CD14-positive monocyte (primary cell): ENCODE results near the gene NECAB3. TPM values are rescaled to one million over a fixed set of nuclear protein-coding genes. Genes with fewer than 3 reads are reported as not detected.
A peak's percentile ranks its signal among the peaks of the same experiment; 100 is the strongest.

ENCODE experiments used
- DNase-seq, 3 donors: peaks; one replicate each; pipeline ENCODE4 v3.0.0-alpha.2; 2011 to 2022
- H2AFZ ChIP-seq: 2 replicates; pipeline ENCODE4 v1.6.0; 2012; ENCODE audit warnings: mild to moderate bottlenecking, low read depth, low read length, inconsistent platforms; ENCODE audit not compliant: insufficient read depth, poor library complexity, severe bottlenecking
- H3K27ac ChIP-seq, 2 donors: 1 replicate in 1 of 2; 2 replicates in 1 of 2; pipeline ENCODE4 v1.5.1; 2012 to 2013; ENCODE audit warnings: low read length in 2 of 2, control low read depth in 1 of 2, inconsistent platforms in 1 of 2, low read depth in 1 of 2, mild to moderate bottlenecking in 1 of 2
- H3K27me3 ChIP-seq, 2 donors: one replicate each; pipeline versions ENCODE4 v1.6.0 to v1.6.1; 2011 to 2013; ENCODE audit warnings: low read length in 2 of 2; ENCODE audit not compliant: control insufficient read depth in 2 of 2, insufficient read depth in 2 of 2
- H3K36me3 ChIP-seq, 2 donors: replicated peaks in 1 of 2; 1 replicate in 1 of 2; 2 replicates in 1 of 2; pipeline versions ENCODE4 v1.5.1 to v1.6.1; 2012 to 2013; ENCODE audit warnings: low read length in 2 of 2, control low read depth in 1 of 2, inconsistent platforms in 1 of 2, mild to moderate bottlenecking in 1 of 2; ENCODE audit not compliant: insufficient read depth in 2 of 2, control insufficient read depth in 1 of 2
- H3K4me1 ChIP-seq, 2 donors: 1 replicate in 1 of 2; 2 replicates in 1 of 2; pipeline versions ENCODE4 v1.5.1 to v1.6.1; 2012 to 2013; ENCODE audit warnings: low read length in 2 of 2, control low read depth in 1 of 2, inconsistent platforms in 1 of 2, mild to moderate bottlenecking in 1 of 2, moderate library complexity in 1 of 2; ENCODE audit not compliant: insufficient read depth in 2 of 2, control insufficient read depth in 1 of 2
- H3K4me2 ChIP-seq: replicated peaks from 2 replicates; pipeline ENCODE3; 2012; ENCODE audit warnings: low read length, moderate library complexity, mild to moderate bottlenecking; ENCODE audit not compliant: poor library complexity, severe bottlenecking; ENCODE audit errors: extremely low read depth
- H3K4me3 ChIP-seq, 3 experiments: fragments of 200-600 bp in 1 of 3; sonication (generic) in 1 of 3; replicated peaks in 1 of 3; 1 replicate in 2 of 3; 2 replicates in 1 of 3; pipeline ENCODE4 v1.5.1; 2011 to 2013; ENCODE audit warnings: low read length in 3 of 3, mild to moderate bottlenecking in 3 of 3, control low read depth in 2 of 3, low read depth in 2 of 3, inconsistent platforms in 1 of 3, moderate library complexity in 1 of 3
- H3K79me2 ChIP-seq: 2 replicates; pipeline ENCODE4 v1.6.0; 2012; ENCODE audit warnings: mild to moderate bottlenecking, control low read depth, inconsistent platforms, low read length, moderate library complexity; ENCODE audit not compliant: insufficient read depth
- H3K9ac ChIP-seq: 2 replicates; pipeline ENCODE4 v1.6.0; 2017; ENCODE audit warnings: low read length, mild to moderate bottlenecking; ENCODE audit not compliant: insufficient read depth, poor library complexity, severe bottlenecking
- H3K9me3 ChIP-seq, 2 donors: replicated peaks in 1 of 2; 1 replicate in 1 of 2; 2 replicates in 1 of 2; pipeline versions ENCODE4 v1.5.1 to v1.6.1; 2012 to 2013; ENCODE audit warnings: low read length in 2 of 2, control low read depth in 1 of 2; ENCODE audit not compliant: control insufficient read depth in 1 of 2, insufficient read depth in 1 of 2
- H4K20me1 ChIP-seq: 2 replicates; pipeline ENCODE4 v1.6.0; 2012; ENCODE audit warnings: mild to moderate bottlenecking, low read length, control low read depth, moderate library complexity; ENCODE audit not compliant: insufficient read depth
- H3K27ac Mint-ChIP-seq, 7 donors: one replicate each; pipeline ENCODE4 v1.8.0; 2020; ENCODE audit warnings: mild to moderate bottlenecking in 7 of 7, mixed read lengths in 7 of 7, moderate library complexity in 6 of 7, inconsistent platforms in 2 of 7
- H3K27me3 Mint-ChIP-seq, 3 donors: one replicate each; pipeline ENCODE4 v1.8.0; 2021 to 2022; ENCODE audit warnings: low read depth in 3 of 3, mild to moderate bottlenecking in 3 of 3, mixed read lengths in 3 of 3, moderate library complexity in 3 of 3, inconsistent platforms in 1 of 3
- H3K36me3 Mint-ChIP-seq, 2 donors: one replicate each; pipeline ENCODE4 v1.8.0; 2020; ENCODE audit warnings: mixed read lengths in 2 of 2, inconsistent platforms in 1 of 2, mild to moderate bottlenecking in 1 of 2
- H3K4me1 Mint-ChIP-seq: one replicate; pipeline ENCODE4 v1.8.0; 2020; ENCODE audit warnings: mild to moderate bottlenecking, mixed read lengths
- H3K4me3 Mint-ChIP-seq, 2 donors: one replicate each; pipeline ENCODE4 v1.8.0; 2020; ENCODE audit warnings: mild to moderate bottlenecking in 2 of 2, mixed read lengths in 2 of 2, moderate library complexity in 1 of 2
- H3K9me3 Mint-ChIP-seq, 7 donors: one replicate each; pipeline ENCODE4 v1.8.0; 2020 to 2022; ENCODE audit warnings: mixed read lengths in 7 of 7, mild to moderate bottlenecking in 6 of 7, moderate library complexity in 6 of 7, inconsistent platforms in 2 of 7
- CTCF ChIP-seq: fragments of 200-600 bp; IDR thresholded peaks from one replicate; pipeline ENCODE4 v1.8.0; 2022; ENCODE audit warnings: antibody characterized with exemption, mild to moderate bottlenecking
- WGBS: methylation state at CpG from one replicate; pipeline ENCODE4 v1.1.5; 2013; ENCODE audit warnings: missing lambda C conversion rate; ENCODE audit not compliant: insufficient coverage; 5-methylcytosine and 5-hydroxymethylcytosine counted together
- intact Hi-C, 2 donors: fragments of 100-400 bp; cut with micrococcal nuclease; formaldehyde crosslinking; loops; one replicate each; pipeline versions ENCODE4 v1.15.0 to v1.15.1; 2023
- polyA plus RNA-seq, 3 donors: library from polyadenylated mRNA; depleted of rRNA in 1 of 3; unstranded in 2 of 3; stranded (reverse) in 1 of 3; fragments of 300-500 nt in 2 of 3; fragments of >200 nt in 1 of 3; fragmentation: Illumina TruSeq in 2 of 3; gene quantifications; 1 replicate in 2 of 3; 2 replicates in 1 of 3; pipeline ENCODE4 v1.2.3, GENCODE V29; 2012 to 2021

NECAB3 gene
- polyA plus RNA-seq, 3 donors = 1.3 to 12.8 (median 1.8) TPM

GRCh38 chr20:33704197-33704924 lies 30.1 kb upstream of the NECAB3 start:
- no peak for DNase-seq
- no peak overlapping the region for H2AFZ ChIP-seq
- no peaks in the 10 kb centered on the region for H4K20me1 ChIP-seq
- Mint-ChIP-seq H3K9me3 (peaks cover 5 to 18% (median 11%) of the 10 kb centered on the region in 7 donors), H3K36me3 (peaks cover 14 to 32% of the 10 kb centered on the region in 2 donors), H3K4me1 (no peaks in the 10 kb centered on the region), H3K27me3 (peaks cover 0 to 2% (median 0%) of the 10 kb centered on the region in 3 donors), H3K27ac (peak overlapping the region in 1 of 7 donors; percentile 53), H3K4me3 (no peak overlapping the region)
- H3K9ac ChIP-seq = no peak overlapping the region
- H3K27me3 ChIP-seq = no peaks in the 10 kb centered on the region
- WGBS = 100% methylated on average over 3 of the region's 11 CpGs
- H3K4me2 ChIP-seq = no peak overlapping the region
- TF ChIP-seq CTCF = no peak
- H3K4me1 ChIP-seq = no peaks in the 10 kb centered on the region
- no peaks in the 10 kb centered on the region for H3K79me2 ChIP-seq
- H3K36me3 ChIP-seq = peaks cover 14 to 29% of the 10 kb centered on the region in 2 donors
- peaks cover 0 to 10% of the 10 kb centered on the region in 2 donors for H3K9me3 ChIP-seq
- H3K27ac ChIP-seq = no peak overlapping the region
- intact Hi-C loops = no loop called here
- no peak overlapping the region for H3K4me3 ChIP-seq

GRCh38 chr20:33703498-33704137 lies 29.4 kb upstream of the NECAB3 start:
- no peaks in the 10 kb centered on the region for H3K4me1 Mint-ChIP-seq
- intact Hi-C loops = no loop called here
- H3K27ac Mint-ChIP-seq = peak overlapping the region in 1 of 7 donors; percentile 9
- peaks cover 7 to 23% (median 13%) of the 10 kb centered on the region in 7 donors for H3K9me3 Mint-ChIP-seq
- no peak overlapping the region for H3K4me3 Mint-ChIP-seq
- Histone ChIP-seq H3K4me3 (no peak overlapping the region), H3K27ac (no peak overlapping the region), H3K79me2 (no peaks in the 10 kb centered on the region), H3K9ac (no peak overlapping the region), H3K9me3 (peaks cover 0 to 10% of the 10 kb centered on the region in 2 donors), H2AFZ (no peak overlapping the region), H3K4me2 (no peak overlapping the region), H3K27me3 (no peaks in the 10 kb centered on the region), H3K4me1 (no peaks in the 10 kb centered on the region), H3K36me3 (peaks cover 14 to 29% of the 10 kb centered on the region in 2 donors), H4K20me1 (no peaks in the 10 kb centered on the region)
- H3K27me3 Mint-ChIP-seq = peaks cover 0 to 2% (median 0%) of the 10 kb centered on the region in 3 donors
- peaks cover 14 to 32% of the 10 kb centered on the region in 2 donors for H3K36me3 Mint-ChIP-seq
- no peak for TF ChIP-seq CTCF
- DNase-seq = no peak
- 100% methylated on average over 3 of the region's 8 CpGs for WGBS
